K562 (cell line): ENCODE results near the gene PUSL1. TPM values are rescaled to one million over a fixed set of nuclear protein-coding genes. Genes with fewer than 3 reads are reported as not detected.

Experiments used
- ARNT ChIP-seq, 2 experiments: fragments of 450-650 bp; IDR thresholded peaks; 2 replicates each; pipeline ENCODE4 v1.6.1; 2016; ENCODE audit warnings: mild to moderate bottlenecking in 1 of 2
- CCNT2 ChIP-seq: IDR thresholded peaks from 2 replicates; pipeline ENCODE4 v1.6.1; 2011; ENCODE audit warnings: borderline replicate concordance, low read depth, mild to moderate bottlenecking, moderate library complexity, mixed read lengths, low read length; ENCODE audit not compliant: insufficient read length; ENCODE audit errors: extremely low read depth
- ESRRA ChIP-seq: fragments of 450-650 bp; IDR thresholded peaks from 2 replicates; pipeline ENCODE4 v1.6.1; 2014; ENCODE audit warnings: low read depth, mild to moderate bottlenecking, moderate library complexity, borderline replicate concordance
- HDAC3 ChIP-seq: fragments of 450-650 bp; IDR thresholded peaks from 2 replicates; pipeline ENCODE4 v1.6.1; 2018; ENCODE audit warnings: borderline replicate concordance, mild to moderate bottlenecking, moderate library complexity; ENCODE audit not compliant: partially characterized antibody
- HDAC6 ChIP-seq: IDR thresholded peaks from 2 replicates; pipeline ENCODE4 v1.6.1; 2012; ENCODE audit warnings: low read depth, mild to moderate bottlenecking, control low read depth, inconsistent platforms, low read length, moderate library complexity
- HNRNPK ChIP-seq: fragments of 200-400 bp; formaldehyde crosslinking; IDR thresholded peaks from one replicate; pipeline ENCODE4 v1.6.1; 2018; ENCODE audit warnings: mild to moderate bottlenecking, low read depth, low read length; ENCODE audit not compliant: poor library complexity, severe bottlenecking
- MBD1 ChIP-seq: fragments of 250-450 bp; sonication (Bioruptor Pico); IDR thresholded peaks from 2 replicates; pipeline ENCODE4 v1.8.0; 2022; ENCODE audit warnings: inconsistent platforms
- MCM2 ChIP-seq: fragments of 450-650 bp; IDR thresholded peaks from 2 replicates; pipeline ENCODE4 v1.6.1; 2017; ENCODE audit warnings: low read depth, mild to moderate bottlenecking
- MNT ChIP-seq, 2 experiments: fragments of 450-650 bp; conservative IDR thresholded peaks; 2 replicates each; pipeline ENCODE4 v1.6.1; 2017; ENCODE audit warnings: mild to moderate bottlenecking in 2 of 2, moderate library complexity in 2 of 2
- MXD1 ChIP-seq: fragments of 250-450 bp; sonication (Bioruptor Pico); IDR thresholded peaks from 2 replicates; pipeline ENCODE4 v1.8.0; 2021; ENCODE audit warnings: borderline replicate concordance, mild to moderate bottlenecking, moderate library complexity; ENCODE audit not compliant: poor library complexity, severe bottlenecking
- PRMT5 ChIP-seq: sonication (generic); formaldehyde crosslinking; IDR thresholded peaks from 2 replicates; pipeline ENCODE4 v1.5.0; 2020; ENCODE audit warnings: missing genetic modification reagents
- SIN3A ChIP-seq, 2 experiments: fragments of 150-350 bp in 1 of 2; IDR thresholded peaks; 2 replicates each; pipeline ENCODE4 v1.6.1; 2011 to 2016; ENCODE audit warnings: borderline replicate concordance in 2 of 2, low read depth in 2 of 2, low read length in 2 of 2, mild to moderate bottlenecking in 2 of 2, moderate library complexity in 2 of 2; ENCODE audit not compliant: control insufficient read depth in 1 of 2
- SMAD1 ChIP-seq: fragments of 150-350 bp; IDR thresholded peaks from 2 replicates; pipeline ENCODE4 v1.6.1; 2014; ENCODE audit warnings: low read length, low read depth; ENCODE audit not compliant: partially characterized antibody
- YY1 ChIP-seq, 3 experiments: IDR thresholded peaks; 2 replicates each; pipeline ENCODE4 v1.6.1; 2011; ENCODE audit warnings: low read length in 2 of 3, mild to moderate bottlenecking in 2 of 3, moderate library complexity in 2 of 3, borderline replicate concordance in 1 of 3, control low read depth in 1 of 3, low read depth in 1 of 3; ENCODE audit not compliant: insufficient read depth in 3 of 3, insufficient replicate concordance in 2 of 3, control insufficient read depth in 1 of 3, insufficient read length in 1 of 3; ENCODE audit errors: extremely low read depth in 1 of 3
- ZNF143 ChIP-seq: sonication (generic); formaldehyde crosslinking; IDR thresholded peaks from 2 replicates; pipeline ENCODE4 v1.9.0; 2022; ENCODE audit warnings: mild to moderate bottlenecking, missing genetic modification reagents
- ZNF24 ChIP-seq: fragments of 450-650 bp; IDR thresholded peaks from 2 replicates; pipeline ENCODE4 v1.6.1; 2016
- ZNF263 ChIP-seq: sonication (generic); formaldehyde crosslinking; IDR thresholded peaks from 2 replicates; pipeline ENCODE4 v1.8.0; 2022; ENCODE audit warnings: mild to moderate bottlenecking, missing genetic modification reagents, borderline replicate concordance
- ZNF384 ChIP-seq: IDR thresholded peaks from 2 replicates; pipeline ENCODE4 v1.6.1; 2012; ENCODE audit warnings: low read depth, low read length, improper control_type of control experiment
- polyA plus RNA-seq, 8 experiments: library from polyadenylated mRNA; depleted of rRNA in 4 of 8; stranded (reverse) in 5 of 8; unstranded in 3 of 8; fragments of >200 nt; fragmentation: Nextera tagmentation in 2 of 8; fragmentation: Illumina TruSeq in 1 of 8; extraction: Ambion mirVana in 2 of 8; extraction: Trizol in 1 of 8; gene quantifications; 2 replicates each; pipeline versions ENCODE4 v1.2.1 to v1.2.3, GENCODE V29; 2011 to 2014; ENCODE audit warnings: inconsistent platforms in 1 of 8, missing spikeins in 1 of 8
- total RNA-seq, 7 experiments: library from RNA; depleted of rRNA in 6 of 7; stranded (reverse); fragments of >200 nt in 6 of 7; fragmentation: Illumina TruSeq in 2 of 7; extraction: Trizol in 2 of 7; gene quantifications; 2 replicates each; pipeline versions ENCODE4 v1.2.1 to v1.2.3, GENCODE V29; 2011 to 2021; ENCODE audit warnings: low replicate concordance in 1 of 7

PUSL1 gene
- total and polyA plus RNA-seq, 9 of the 15 experiments (the other 6 are each of a cell fraction or from before 2014, with no cell fraction given), result 0.62 to 86.9 (median 13.6) TPM

- no peak for TF ChIP-seq MXD1
- no peak for TF ChIP-seq ESRRA
- TF ChIP-seq HDAC6, result no peak
- peak in 1 of 2 experiments; percentile 72; a peak in 2 of 4 replicates for TF ChIP-seq MNT (conservative IDR thresholded peaks at IDR 0.05)
- TF ChIP-seq CCNT2, result peak; percentile 71
- TF ChIP-seq YY1 (IDR thresholded peaks at IDR 0.05; ENCODE audit: borderline replicate concordance in 1 of 3, control insufficient read depth in 1 of 3, extremely low read depth in 1 of 3, insufficient read depth in 3 of 3, insufficient read length in 1 of 3, insufficient replicate concordance in 2 of 3, low read depth in 1 of 3, low read length in 2 of 3), result peak in 2 of 3 experiments; percentile 79
- no peak for TF ChIP-seq ZNF143 (CRISPR knock-in tag)
- TF ChIP-seq PRMT5, result no peak
- no peak for TF ChIP-seq ZNF384
- TF ChIP-seq MBD1 (CRISPR knock-in tag), result no peak
- no peak for TF ChIP-seq ZNF263
- no peak for TF ChIP-seq HDAC3
- no peak for TF ChIP-seq MCM2
- no peak for TF ChIP-seq ZNF24
- TF ChIP-seq SMAD1, result no peak
- no peak for TF ChIP-seq ARNT (IDR thresholded peaks at IDR 0.05)
- TF ChIP-seq SIN3A (IDR thresholded peaks at IDR 0.05; ENCODE audit: borderline replicate concordance in 2 of 2, control insufficient read depth in 1 of 2, low read depth in 2 of 2, low read length in 2 of 2), result 0 out of 4 replicates have a peak, but pooled peaks of 1 of the 2 experiments have one; percentile 34
- TF ChIP-seq HNRNPK, result peak; percentile 60
Observed at GRCh38 chr1:1293263-1294249, 14.8 kb upstream of the PUSL1 start (continued).
